Neural progenitor cell (in vitro differentiated cells): ENCODE measurements around the gene DYNLRB1. TPM values are rescaled to one million over a fixed set of nuclear protein-coding genes. Genes with fewer than 3 reads are reported as not detected.

Experiments used
- DNase-seq: peaks from one replicate; pipeline ENCODE4 v3.0.0-alpha.2; 2016; ENCODE audit warnings: low spot score
- H2AFZ ChIP-seq: fragments of 200-600 bp; sonication (generic); replicated peaks from 2 replicates; pipeline ENCODE4 v1.6.1; 2016; ENCODE audit warnings: antibody characterized with exemption
- H3F3A ChIP-seq: fragments of 200-600 bp; sonication (generic); 2 replicates; pipeline ENCODE4 v1.6.1; 2016; ENCODE audit warnings: antibody characterized with exemption, low read depth
- H3K27ac ChIP-seq: fragments of 200-600 bp; sonication (generic); 2 replicates; pipeline ENCODE4 v1.5.1; 2016; ENCODE audit warnings: mild to moderate bottlenecking
- H3K27me3 ChIP-seq: fragments of 200-600 bp; sonication (generic); 2 replicates; pipeline ENCODE4 v1.6.1; 2016; ENCODE audit warnings: mild to moderate bottlenecking, moderate library complexity
- H3K36me3 ChIP-seq: fragments of 200-600 bp; sonication (generic); 2 replicates; pipeline ENCODE4 v1.5.1; 2016
- H3K4me1 ChIP-seq: fragments of 200-600 bp; sonication (generic); 2 replicates; pipeline ENCODE4 v1.6.1; 2016; ENCODE audit warnings: mixed run types
- H3K4me2 ChIP-seq: fragments of 200-600 bp; sonication (generic); 2 replicates; pipeline ENCODE4 v1.6.1; 2016
- H3K4me3 ChIP-seq: fragments of 200-600 bp; sonication (generic); 2 replicates; pipeline ENCODE4 v1.5.1; 2016
- H3K79me2 ChIP-seq: fragments of 200-600 bp; sonication (generic); 2 replicates; pipeline ENCODE4 v1.6.1; 2016; ENCODE audit warnings: low read depth
- H3K9ac ChIP-seq: fragments of 200-600 bp; sonication (generic); 2 replicates; pipeline ENCODE4 v1.6.1; 2016
- H3K9me3 ChIP-seq: fragments of 200-600 bp; sonication (generic); 2 replicates; pipeline ENCODE4 v1.5.1; 2016; ENCODE audit warnings: low read depth
- H4K20me1 ChIP-seq: fragments of 200-600 bp; sonication (generic); 2 replicates; pipeline ENCODE4 v1.6.1; 2016; ENCODE audit warnings: low read depth
- H3K27ac Mint-ChIP-seq: 3 replicates; pipeline ENCODE4 v1.8.0; 2021; ENCODE audit warnings: mixed read lengths
- H3K27me3 Mint-ChIP-seq: 2 replicates; pipeline ENCODE4 v1.8.0; 2022; ENCODE audit warnings: low read depth, mild to moderate bottlenecking, inconsistent platforms, moderate library complexity, mixed read lengths; ENCODE audit not compliant: insufficient read depth
- H3K36me3 Mint-ChIP-seq: 3 replicates; pipeline ENCODE4 v1.8.0; 2021; ENCODE audit warnings: mixed read lengths
- H3K4me1 Mint-ChIP-seq: 3 replicates; pipeline ENCODE4 v1.8.0; 2021; ENCODE audit warnings: mixed read lengths
- H3K4me3 Mint-ChIP-seq: 3 replicates; pipeline ENCODE4 v1.8.0; 2021; ENCODE audit warnings: mild to moderate bottlenecking, moderate library complexity, mixed read lengths
- H3K9me3 Mint-ChIP-seq: 3 replicates; pipeline ENCODE4 v1.8.0; 2020; ENCODE audit warnings: mixed read lengths
- CTCF ChIP-seq: fragments of 200-600 bp; sonication (generic); IDR thresholded peaks from 2 replicates; pipeline ENCODE4 v1.5.1; 2017; ENCODE audit warnings: antibody characterized with exemption, mild to moderate bottlenecking
- EZH2 ChIP-seq: fragments of 200-600 bp; sonication (generic); IDR thresholded peaks from 2 replicates; pipeline ENCODE4 v1.6.1; 2017; ENCODE audit warnings: antibody characterized with exemption, mild to moderate bottlenecking, moderate library complexity
- EZH2phosphoT487 ChIP-seq: fragments of 200-600 bp; sonication (generic); IDR thresholded peaks from 2 replicates; pipeline ENCODE4 v1.6.1; 2017; ENCODE audit warnings: antibody characterized with exemption
- total RNA-seq: library from RNA; depleted of rRNA; stranded (reverse); fragments of >200 nt; gene quantifications from 2 replicates; pipeline ENCODE4 v1.2.3, GENCODE V29; 2015; ENCODE audit warnings: low replicate concordance

DYNLRB1 gene
- total RNA-seq, 1 donor from 2014 or later: 73.1 TPM

- peaks cover 27% of the 10 kb centered on the region for H3K36me3 Mint-ChIP-seq
- TF ChIP-seq CTCF (no peak), EZH2phosphoT487 (no peak), EZH2 (no peak)
- H3K36me3 ChIP-seq: no peaks in the 10 kb centered on the region
- H3K27ac ChIP-seq: no peak overlapping the region
- H3K9me3 Mint-ChIP-seq: no peaks in the 10 kb centered on the region
- no peak overlapping the region for H2AFZ ChIP-seq
- no peak overlapping the region for H3K4me3 ChIP-seq
- H3K27me3 Mint-ChIP-seq: no peaks in the 10 kb centered on the region
- no peak overlapping the region for H3K4me2 ChIP-seq
- no peaks in the 10 kb centered on the region for H3F3A ChIP-seq
- no peak overlapping the region for H3K27ac Mint-ChIP-seq
- no peak overlapping the region for H3K9ac ChIP-seq
- no peak overlapping the region for H3K4me3 Mint-ChIP-seq
- no peak for DNase-seq
- no peaks in the 10 kb centered on the region for H3K27me3 ChIP-seq
- H3K4me1 Mint-ChIP-seq: no peaks in the 10 kb centered on the region
- H3K4me1 ChIP-seq: no peaks in the 10 kb centered on the region
- H4K20me1 ChIP-seq: no peaks in the 10 kb centered on the region
- H3K9me3 ChIP-seq: no peaks in the 10 kb centered on the region
- no peaks in the 10 kb centered on the region for H3K79me2 ChIP-seq
Observed at GRCh38 chr20:34574426-34574825, 58.2 kb downstream of the DYNLRB1 start.

GRCh38 chr20:34574861-34575260 lies 58.6 kb downstream of the DYNLRB1 start:
- H3K4me2 ChIP-seq: no peak overlapping the region
- Mint-ChIP-seq H3K36me3 (peaks cover 27% of the 10 kb centered on the region), H3K27ac (no peak overlapping the region), H3K4me1 (no peaks in the 10 kb centered on the region), H3K27me3 (no peaks in the 10 kb centered on the region), H3K4me3 (no peak overlapping the region), H3K9me3 (no peaks in the 10 kb centered on the region)
- H3F3A ChIP-seq: no peaks in the 10 kb centered on the region
- H3K36me3 ChIP-seq: no peaks in the 10 kb centered on the region
- H3K9me3 ChIP-seq: no peaks in the 10 kb centered on the region
- DNase-seq: no peak
- no peak overlapping the region for H3K27ac ChIP-seq
- TF ChIP-seq EZH2phosphoT487: no peak
- TF ChIP-seq CTCF: no peak
- no peak for TF ChIP-seq EZH2
- no peak overlapping the region for H3K4me3 ChIP-seq
- H4K20me1 ChIP-seq: no peaks in the 10 kb centered on the region
- no peak overlapping the region for H2AFZ ChIP-seq
- no peaks in the 10 kb centered on the region for H3K4me1 ChIP-seq
- H3K79me2 ChIP-seq: no peaks in the 10 kb centered on the region
- no peak overlapping the region for H3K9ac ChIP-seq
- no peaks in the 10 kb centered on the region for H3K27me3 ChIP-seq

GRCh38 chr20:34575271-34575670 lies 59.0 kb downstream of the DYNLRB1 start:
- Histone ChIP-seq H3K4me2 (no peak overlapping the region), H3F3A (no peaks in the 10 kb centered on the region), H3K27ac (no peak overlapping the region), H2AFZ (no peak overlapping the region), H3K4me1 (no peaks in the 10 kb centered on the region), H3K4me3 (no peak overlapping the region), H3K9ac (no peak overlapping the region), H3K9me3 (no peaks in the 10 kb centered on the region), H3K27me3 (no peaks in the 10 kb centered on the region), H4K20me1 (no peaks in the 10 kb centered on the region), H3K79me2 (no peaks in the 10 kb centered on the region), H3K36me3 (no peaks in the 10 kb centered on the region)
- DNase-seq: no peak
- Mint-ChIP-seq H3K9me3 (no peaks in the 10 kb centered on the region), H3K4me1 (no peaks in the 10 kb centered on the region), H3K36me3 (peaks cover 25% of the 10 kb centered on the region), H3K27me3 (no peaks in the 10 kb centered on the region), H3K27ac (no peak overlapping the region), H3K4me3 (no peak overlapping the region)
- TF ChIP-seq EZH2phosphoT487 (no peak), EZH2 (no peak), CTCF (no peak)

GRCh38 chr20:34575756-34576155 lies 59.5 kb downstream of the DYNLRB1 start:
- Histone ChIP-seq H3K4me2 (no peak overlapping the region), H3K4me1 (no peaks in the 10 kb centered on the region), H3K27ac (no peak overlapping the region), H3F3A (no peaks in the 10 kb centered on the region), H4K20me1 (no peaks in the 10 kb centered on the region), H3K4me3 (no peak overlapping the region), H2AFZ (no peak overlapping the region), H3K79me2 (no peaks in the 10 kb centered on the region), H3K9me3 (no peaks in the 10 kb centered on the region), H3K36me3 (no peaks in the 10 kb centered on the region), H3K27me3 (no peaks in the 10 kb centered on the region), H3K9ac (no peak overlapping the region)
- DNase-seq: no peak
- Mint-ChIP-seq H3K27ac (peak overlapping the region; percentile 79), H3K9me3 (no peaks in the 10 kb centered on the region), H3K4me3 (no peak overlapping the region), H3K36me3 (peaks cover 28% of the 10 kb centered on the region), H3K4me1 (no peaks in the 10 kb centered on the region), H3K27me3 (no peaks in the 10 kb centered on the region)
- TF ChIP-seq CTCF (no peak), EZH2phosphoT487 (no peak), EZH2 (no peak)
